PC-3 (cell line): ENCODE data around the gene FYN.

Experiments
- CTCF ChIP-seq: fragments of 300-600 bp; sonication (generic); conservative IDR thresholded peaks from 2 replicates; pipeline ENCODE4 v1.5.1; 2017; ENCODE audit warnings: antibody characterized with exemption, low read depth, mild to moderate bottlenecking, low read length
- EZH2 ChIP-seq: fragments of 300-600 bp; sonication (generic); IDR thresholded peaks from one replicate; pipeline ENCODE4 v1.6.1; 2017; ENCODE audit warnings: antibody characterized with exemption, mild to moderate bottlenecking, low read length; ENCODE audit not compliant: unreplicated experiment
- EZH2phosphoT487 ChIP-seq: fragments of 300-600 bp; sonication (generic); IDR thresholded peaks from 2 replicates; pipeline ENCODE4 v1.6.1; 2018; ENCODE audit warnings: mild to moderate bottlenecking, antibody characterized with exemption, low read length, borderline replicate concordance

- TF ChIP-seq CTCF: no peak
- TF ChIP-seq EZH2phosphoT487: no peak
- no peak for TF ChIP-seq EZH2
Measured at GRCh38 chr6:111709201-111709600, 164.1 kb downstream of the FYN start.
